ENCODE data around the gene UBE2J1.

UBE2J1 gene

DNA sequence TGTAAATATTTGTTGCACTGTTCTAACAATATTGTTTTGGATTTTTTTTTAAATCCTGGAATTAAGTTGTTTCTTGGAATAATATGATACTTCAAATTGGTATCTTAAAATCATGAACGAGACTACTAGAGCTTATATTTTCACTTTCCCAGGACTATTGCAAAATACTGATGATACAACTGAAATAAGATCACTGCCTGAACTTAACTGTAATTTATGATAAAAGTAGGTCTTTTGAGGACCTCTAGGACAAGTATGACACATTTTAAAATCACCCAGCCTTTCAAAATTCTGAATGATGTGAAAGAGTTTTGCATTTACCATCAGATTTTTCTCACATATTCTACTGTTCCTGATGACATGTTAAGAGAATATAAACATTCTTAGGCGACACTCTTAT is 8.6 kb upstream of the UBE2J1 start:
- no peak for DNase-seq

GRCh38 chr6:89360415-89360999 is 8.0 kb upstream of the UBE2J1 start:
- no peak for DNase-seq

- no peak for DNase-seq
Observed at GRCh38 chr6:89359561-89359960, 7.0 kb upstream of the UBE2J1 start.

- DNase-seq, result no peak
Observed at GRCh38 chr6:89357390-89357789, 4.9 kb upstream of the UBE2J1 start.

- DNase-seq, result no peak
Observed at GRCh38 chr6:89356642-89357170, 4.2 kb upstream of the UBE2J1 start.

GRCh38 chr6:89355511-89356194 is 3.1 kb upstream of the UBE2J1 start:
- no peak for DNase-seq

DNA sequence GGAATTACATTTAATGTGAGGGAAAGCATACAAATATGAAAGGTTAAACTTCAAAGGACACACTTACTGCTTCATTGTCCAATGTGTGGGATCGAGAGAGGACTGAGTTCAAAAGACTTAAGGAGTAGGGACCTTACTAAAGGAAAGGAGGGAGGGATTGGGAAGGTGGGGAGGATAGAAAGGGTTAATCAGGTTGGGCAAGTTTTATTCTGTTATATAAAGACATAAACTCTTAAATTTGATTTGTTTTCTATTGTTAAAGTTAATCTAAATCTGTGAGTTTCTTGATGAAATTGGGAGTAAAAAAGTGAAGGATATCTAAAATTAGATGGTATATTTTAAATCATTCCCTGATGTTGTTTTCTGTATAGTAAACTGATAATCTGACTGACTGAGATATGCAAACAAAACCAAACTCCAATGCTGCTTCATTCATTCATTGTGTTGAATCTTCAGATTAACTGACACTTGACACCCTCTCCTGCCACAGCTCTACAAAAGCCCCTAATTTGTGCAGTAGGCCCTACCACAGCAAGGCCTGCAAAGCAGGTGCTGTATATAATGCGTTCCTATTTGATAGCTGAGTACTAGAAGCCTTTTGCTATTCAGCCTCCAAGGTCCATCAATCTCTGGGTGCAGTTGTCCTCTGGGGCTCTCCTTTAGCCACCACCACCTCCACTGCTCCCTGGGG is 1.3 kb upstream of the UBE2J1 start:
- peak; percentile 35 for DNase-seq

DNA sequence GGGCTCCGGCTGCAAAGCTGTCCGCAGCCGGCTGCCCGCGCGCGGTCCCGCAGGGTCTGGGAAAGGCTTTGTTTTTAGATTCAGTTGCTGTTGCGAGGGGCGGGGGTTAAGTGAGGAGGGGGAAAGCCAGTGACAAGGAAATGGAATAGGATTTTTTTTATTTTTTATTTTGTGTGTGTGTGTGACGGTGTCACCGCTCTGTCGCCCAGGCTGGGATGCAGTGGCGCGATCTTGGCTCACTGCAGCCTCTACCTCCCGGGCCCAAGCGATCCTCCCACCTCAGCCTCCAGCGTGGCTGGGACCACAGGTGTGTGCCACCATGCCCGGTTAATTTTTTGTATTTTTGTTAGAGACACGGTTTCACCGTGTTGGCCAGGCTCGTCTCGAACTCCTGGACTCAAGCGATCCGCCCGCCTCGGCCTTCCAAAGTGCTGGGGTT is 615 bp upstream of the UBE2J1 start:
- no peak for DNase-seq

DNA sequence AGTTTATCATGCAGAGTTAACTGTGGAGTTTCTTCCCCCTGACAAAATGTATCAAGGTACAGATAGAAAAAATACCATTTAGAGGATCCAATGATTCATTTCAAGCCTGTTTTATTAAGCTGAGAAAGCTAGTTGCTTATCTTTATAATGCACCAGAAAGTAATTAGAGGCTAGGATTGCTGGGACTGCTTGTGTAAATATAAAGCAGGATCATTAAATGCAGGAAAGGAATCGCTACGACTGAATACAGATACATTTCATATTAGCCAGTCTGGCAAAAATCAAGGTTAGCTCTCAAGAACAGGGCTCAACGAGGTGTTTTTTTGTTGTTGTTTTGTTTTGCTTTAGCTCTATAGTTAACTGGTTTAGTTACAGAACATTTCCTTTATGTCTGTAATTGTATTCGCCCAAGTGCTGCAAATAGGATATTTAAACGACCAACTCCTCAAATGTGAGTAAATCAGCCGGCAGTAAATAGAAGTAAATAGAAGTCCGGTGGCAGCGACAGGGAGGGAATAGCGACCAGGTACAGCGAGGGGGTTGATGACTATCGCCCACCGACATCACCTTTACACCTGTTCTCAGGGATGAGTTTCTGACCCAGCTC is 748 bp downstream of the UBE2J1 start:
- DNase-seq, result peak; percentile 4

DNA sequence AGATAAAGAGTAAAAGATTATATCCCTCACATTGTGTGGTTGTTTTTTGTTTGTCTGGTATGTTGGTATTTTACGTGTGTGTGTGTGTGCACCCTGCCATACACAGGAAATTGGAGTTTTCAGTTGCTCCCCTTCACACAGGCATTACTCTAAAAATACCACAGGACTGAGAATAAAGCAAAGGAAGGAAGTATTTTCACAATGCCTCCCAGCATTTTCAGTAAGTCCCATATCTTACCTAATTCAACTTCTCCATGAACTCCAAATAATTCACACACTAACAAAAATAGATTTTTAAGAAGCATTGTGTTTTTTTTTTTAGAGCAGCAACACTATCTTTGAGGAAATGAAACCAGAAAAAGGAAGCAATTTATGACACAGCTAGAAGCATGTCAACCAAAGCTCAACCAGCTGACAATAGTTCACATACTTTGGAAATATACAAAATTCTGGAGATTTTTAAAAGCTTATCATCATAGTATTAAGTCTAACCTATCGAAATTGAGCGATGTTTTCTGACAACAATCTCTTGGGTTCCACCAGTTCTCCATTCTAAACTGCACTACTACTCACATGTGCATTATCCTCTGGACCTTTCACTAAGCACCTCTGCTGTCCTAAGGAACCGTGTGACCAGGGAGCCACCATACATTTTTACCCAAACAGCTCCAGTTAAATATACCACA is 2.1 kb downstream of the UBE2J1 start:
- no peak for DNase-seq

GRCh38 chr6:89348372-89348771 is 4.2 kb downstream of the UBE2J1 start:
- DNase-seq, result no peak

DNA sequence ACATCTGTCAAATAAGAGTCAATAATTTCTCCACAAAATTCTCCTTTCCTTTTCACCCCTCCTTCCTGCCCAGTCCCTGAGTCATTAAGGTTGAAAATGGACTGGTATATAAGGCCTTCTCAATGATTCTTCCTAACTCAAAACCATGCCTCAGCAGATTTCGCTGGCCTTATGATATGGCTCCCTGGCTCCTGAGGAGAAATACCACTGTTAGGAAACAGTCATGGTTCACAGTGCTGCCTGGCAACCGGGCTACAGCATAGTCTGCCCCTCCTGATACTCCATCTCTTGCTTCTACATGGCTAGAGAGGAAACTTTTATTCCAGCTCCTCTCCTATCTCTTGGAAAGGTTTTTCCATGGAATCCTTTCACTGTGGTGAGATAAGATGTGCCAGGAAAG is 4.7 kb downstream of the UBE2J1 start:
- no peak for DNase-seq

- no peak for DNase-seq
Observed at GRCh38 chr6:89346433-89346832, 6.1 kb downstream of the UBE2J1 start.

DNA sequence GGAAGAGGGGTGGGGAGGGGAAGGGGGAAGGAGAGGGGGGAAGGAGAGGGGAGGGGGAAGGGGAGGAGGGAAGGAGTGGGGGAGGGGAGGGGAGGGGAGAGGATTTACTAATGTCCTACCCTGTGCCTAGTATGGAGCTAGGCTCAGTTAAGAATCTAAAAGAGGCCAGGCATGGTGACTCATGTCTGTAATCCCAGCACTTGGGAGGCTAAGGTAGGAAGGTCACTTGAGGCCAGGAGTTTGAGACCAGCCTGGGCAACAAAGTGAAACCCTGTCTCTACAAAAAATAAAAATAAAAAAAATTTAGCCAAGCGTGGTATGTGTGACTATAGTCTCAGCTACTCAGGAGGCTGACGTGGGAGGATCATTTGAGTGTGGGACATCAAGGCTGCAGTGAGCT is 13.0 kb downstream of the UBE2J1 start:
- DNase-seq, result no peak

DNA sequence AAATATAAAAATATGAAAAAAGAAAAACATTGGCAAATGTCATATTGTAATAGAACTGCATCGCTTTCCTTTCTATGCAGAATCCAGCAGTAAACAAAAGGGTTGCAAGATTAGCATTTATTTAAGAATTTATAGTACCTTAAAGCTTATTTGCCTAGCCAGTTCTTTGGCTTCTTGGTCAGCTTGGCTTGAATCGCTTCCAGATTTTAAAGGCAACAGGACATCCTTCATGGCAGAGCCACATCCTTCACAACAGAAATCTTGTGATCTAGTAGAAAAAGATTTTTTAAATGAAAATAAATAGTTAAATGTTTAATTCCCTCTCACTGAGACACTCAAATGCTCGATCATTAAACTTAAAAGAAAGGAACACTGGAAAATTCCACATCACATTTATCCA is 17.4 kb downstream of the UBE2J1 start:
- DNase-seq, result no peak

- no peak for DNase-seq
Observed at GRCh38 chr6:89330910-89331309, 21.6 kb downstream of the UBE2J1 start.

GRCh38 chr6:89328976-89329375 is 23.5 kb downstream of the UBE2J1 start:
- no peak for DNase-seq

DNA sequence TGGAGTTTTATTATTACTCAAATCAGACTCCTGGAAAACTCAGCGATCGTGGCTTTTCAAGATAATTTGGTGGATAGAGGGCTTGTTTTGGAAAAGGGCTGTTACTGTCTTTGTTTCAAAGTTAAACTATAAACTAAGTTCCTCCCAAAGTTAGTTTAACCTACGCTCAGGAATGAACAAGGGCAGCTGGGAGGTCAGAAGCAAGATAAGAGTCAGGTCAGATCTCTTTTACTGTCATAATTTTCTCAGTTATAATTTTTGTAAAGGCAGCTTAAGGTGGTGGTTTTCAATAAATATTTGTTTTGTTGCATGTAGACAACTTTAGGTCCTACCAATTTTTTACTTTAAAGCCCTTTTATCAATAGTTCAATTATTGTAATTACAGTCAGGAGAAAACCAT is 28.2 kb downstream of the UBE2J1 start:
- DNase-seq, result no peak

DNA sequence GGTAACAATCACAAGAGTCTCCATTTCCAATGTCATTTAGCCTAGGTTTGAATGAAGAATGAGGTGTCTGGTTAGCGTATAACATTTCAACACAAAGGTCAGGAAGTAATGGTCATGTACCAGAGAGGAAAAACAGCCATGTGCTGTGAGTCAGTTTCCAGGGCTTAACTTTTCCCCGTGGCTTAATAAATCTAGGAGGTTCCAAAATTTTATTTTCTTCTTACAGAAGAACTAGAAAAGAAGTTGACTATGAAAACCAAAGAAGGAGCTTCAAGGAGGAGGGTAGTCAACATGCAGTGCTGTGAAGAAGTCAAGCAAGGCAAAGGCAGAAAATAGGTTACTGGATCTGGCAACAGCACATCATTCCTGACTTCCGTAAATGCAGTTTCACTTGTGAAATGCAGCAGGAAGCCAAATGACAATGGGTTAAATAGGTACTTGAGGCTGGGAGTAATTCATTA is 29.0 kb downstream of the UBE2J1 start:
- no peak for DNase-seq

GRCh38 chr6:89321131-89321970 is 31.2 kb downstream of the UBE2J1 start:
- no peak for DNase-seq

GRCh38 chr6:89320012-89320559 is 32.4 kb downstream of the UBE2J1 start:
- DNase-seq, result no peak

- no peak for DNase-seq
Observed at GRCh38 chr6:89317067-89317466, 35.5 kb downstream of the UBE2J1 start.

Data from NCI-H510A treated with DMSO at 0.1 percent for 48 hours (cell line).